A673 (cell line): ENCODE results near the gene ABCB9. TPM values are rescaled to one million over a fixed set of nuclear protein-coding genes. Genes with fewer than 3 reads are reported as not detected.
"Not testable (repeated sequence)": the region's sequence is repeated elsewhere in the genome, so short reads cannot be mapped to it uniquely, and the experiment has no call there.

Experiments used
- BruUV-seq: library from RNA; stranded (reverse); fragments of 400-500 nt; replicated peaks from 2 replicates; lab custom pipeline; 2021; lab: Mats Ljungman, UMichigan
- CTCF ChIA-PET: fragments of 300-600 bp; sonication (Branson Sonifier 250); formaldehyde crosslinking; loops from one replicate; lab custom pipeline; 2022; ENCODE audit warnings: antibody characterized with exemption; lab: Charles Lee
- POLR2A ChIA-PET: fragments of 300-600 bp; sonication (Branson Sonifier 250); formaldehyde crosslinking; loops from one replicate; lab custom pipeline; 2022; ENCODE audit warnings: antibody characterized with exemption; ENCODE audit not compliant: low non-redundant PET; lab: Charles Lee
- DNase-seq: peaks from one replicate; pipeline ENCODE4 v3.0.0-alpha.2; 2015; ENCODE audit warnings: low spot score
- H3K27ac ChIP-seq: fragments of 200-600 bp; sonication (generic); 2 replicates; pipeline ENCODE4 v1.5.1; 2016; ENCODE audit warnings: mixed run types, low read depth, mild to moderate bottlenecking, mixed read lengths, antibody characterized with exemption, low read length; ENCODE audit not compliant: poor library complexity, severe bottlenecking
- H3K27me3 ChIP-seq: fragments of 200-600 bp; sonication (generic); replicated peaks from 2 replicates; pipeline ENCODE4 v1.6.1; 2017; ENCODE audit warnings: mixed run types, low read depth, mild to moderate bottlenecking, mixed read lengths, antibody characterized with exemption, low read length; ENCODE audit not compliant: insufficient read depth, poor library complexity
- H3K36me3 ChIP-seq: fragments of 200-600 bp; sonication (generic); 2 replicates; pipeline ENCODE4 v1.6.1; 2016; ENCODE audit warnings: mixed run types, mild to moderate bottlenecking, mixed read lengths, antibody characterized with exemption, low read length; ENCODE audit not compliant: insufficient read depth, poor library complexity, severe bottlenecking
- H3K4me1 ChIP-seq: fragments of 200-600 bp; sonication (generic); 2 replicates; pipeline ENCODE4 v1.6.1; 2017; ENCODE audit warnings: mixed run types, mild to moderate bottlenecking, mixed read lengths, antibody characterized with exemption, low read length; ENCODE audit not compliant: insufficient read depth, poor library complexity, severe bottlenecking
- H3K4me3 ChIP-seq: fragments of 200-600 bp; sonication (generic); 2 replicates; pipeline ENCODE4 v1.5.1; 2016; ENCODE audit warnings: low read depth, mixed run types, mild to moderate bottlenecking, mixed read lengths, low read length; ENCODE audit not compliant: poor library complexity, severe bottlenecking
- H3K9me3 ChIP-seq: fragments of 200-600 bp; sonication (generic); 2 replicates; pipeline ENCODE4 v1.6.1; 2016; ENCODE audit warnings: mixed run types, low read depth, mild to moderate bottlenecking, mixed read lengths, antibody characterized with exemption, low read length; ENCODE audit not compliant: poor library complexity, severe bottlenecking
- CTCF ChIP-seq: fragments of 300-800, 200-600 bp; sonication (generic); conservative IDR thresholded peaks from 2 replicates; pipeline ENCODE4 v1.5.1; 2017; ENCODE audit warnings: low read depth, mild to moderate bottlenecking, antibody characterized with exemption, low read length, moderate library complexity, mixed read lengths
- EZH2 ChIP-seq: fragments of 200-600 bp; sonication (generic); IDR thresholded peaks from 2 replicates; pipeline ENCODE4 v1.6.1; 2017; ENCODE audit warnings: borderline replicate concordance, low read depth, mild to moderate bottlenecking, mixed read lengths, antibody characterized with exemption, low read length; ENCODE audit not compliant: poor library complexity, severe bottlenecking
- intact Hi-C: fragments of 100-400 bp; cut with micrococcal nuclease; formaldehyde crosslinking; loops from one replicate; pipeline ENCODE4 v1.10.0; 2022; ENCODE audit not compliant: unreplicated experiment
- total RNA-seq: library from RNA; stranded (reverse); gene quantifications from 2 replicates; pipeline ENCODE4 v1.2.3, GENCODE V29; 2021

The ABCB9 gene
- total RNA-seq, 1 experiment from 2014 or later, result 8.9 TPM

GRCh38 chr12:122942637-122943036 lies 23.6 kb downstream of the ABCB9 start:
- no TSS peak for BruUV-seq
- H3K9me3 ChIP-seq, result no peaks in the 10 kb centered on the region
- H3K4me1 ChIP-seq, result no peaks in the 10 kb centered on the region
- H3K36me3 ChIP-seq, result no peaks in the 10 kb centered on the region
- H3K4me3 ChIP-seq, result no peak overlapping the region
- no peaks in the 10 kb centered on the region for H3K27me3 ChIP-seq
- TF ChIP-seq EZH2 (no peak), CTCF (no peak)
- no peak overlapping the region for H3K27ac ChIP-seq
- ChIA-PET POLR2A (no interaction called here), CTCF (interaction anchor here (0.6 kb wide), 1 partner anchor 140 kb away, joined by 3 read pairs; no protein-coding TSS in a partner anchor)
- intact Hi-C loops, result no loop called here
- no peak for DNase-seq

DNA sequence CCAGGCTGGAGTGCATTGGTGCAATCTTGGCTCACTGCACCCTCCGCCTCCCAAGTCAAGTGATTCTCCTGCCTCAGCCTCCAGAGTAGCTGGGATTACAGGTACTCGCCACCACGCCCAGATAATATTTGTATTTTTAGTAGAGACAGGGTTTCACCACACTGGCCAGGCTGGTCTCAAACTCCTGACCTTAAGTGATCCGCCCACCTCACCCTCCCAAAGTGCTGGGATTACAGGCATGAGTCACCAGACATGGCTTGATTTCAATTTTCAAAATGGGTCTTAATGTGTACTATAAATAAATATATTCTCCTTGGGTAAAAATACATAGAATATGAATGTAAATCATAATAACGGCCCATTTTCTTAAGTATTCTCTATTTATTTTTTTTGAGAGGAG lies 24.9 kb downstream of the ABCB9 start:
- DNase-seq, H3K4me3 ChIP-seq, intact Hi-C loops, POLR2A ChIA-PET, BruUV-seq, H3K9me3 ChIP-seq, H3K27ac ChIP-seq, H3K4me1 ChIP-seq, H3K36me3 ChIP-seq, H3K27me3 ChIP-seq, CTCF ChIA-PET: not testable (repeated sequence)

- H3K9me3 ChIP-seq, result no peaks in the 10 kb centered on the region
- H3K4me1 ChIP-seq, result no peaks in the 10 kb centered on the region
- H3K4me3 ChIP-seq, result no peak overlapping the region
- POLR2A ChIA-PET, result no interaction called here
- no peak for TF ChIP-seq EZH2
- no peak for TF ChIP-seq CTCF
- DNase-seq, result no peak
- H3K36me3 ChIP-seq, result no peaks in the 10 kb centered on the region
- CTCF ChIA-PET, result no interaction called here
- no peak overlapping the region for H3K27ac ChIP-seq
- no TSS peak for BruUV-seq
- H3K27me3 ChIP-seq, result no peaks in the 10 kb centered on the region
- intact Hi-C loops, result no loop called here
These were observed 27.1 kb downstream of the ABCB9 start for GRCh38 chr12:122939125-122939524.

DNA sequence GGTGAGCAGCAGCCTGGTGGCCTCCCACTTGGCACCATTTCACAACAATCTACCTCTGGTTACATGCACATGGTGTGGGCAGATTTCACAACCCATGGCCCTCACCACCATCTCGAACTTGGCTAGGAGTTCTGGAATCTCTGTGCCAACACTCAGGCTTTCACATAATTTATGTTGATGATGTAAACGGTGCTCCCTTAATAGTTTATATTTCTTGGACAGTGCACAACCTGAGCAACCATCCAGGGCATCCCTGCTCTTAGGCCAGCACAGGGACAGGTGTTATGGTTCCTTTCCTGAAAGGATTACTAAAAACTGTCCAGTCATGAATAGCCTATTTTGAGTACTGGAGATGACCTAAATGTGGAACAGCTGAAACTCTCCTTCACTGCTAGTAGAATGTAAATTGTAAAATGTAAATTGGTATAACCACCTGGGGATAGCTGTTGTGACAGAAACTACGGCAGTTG lies 28.6 kb downstream of the ABCB9 start:
- H3K27ac ChIP-seq, result no peak overlapping the region
- CTCF ChIA-PET, result interaction anchor here (0.6 kb wide), 1 partner anchor 21 kb away, joined by 3 read pairs; no protein-coding TSS in a partner anchor
- no peak for TF ChIP-seq CTCF

More for the DNA sequence above, 28.6 kb downstream of the ABCB9 start:
- H3K4me1 ChIP-seq, result no peaks in the 10 kb centered on the region
- H3K4me3 ChIP-seq, result no peak overlapping the region
- H3K27me3 ChIP-seq, result no peaks in the 10 kb centered on the region
- no TSS peak for BruUV-seq
- no peaks in the 10 kb centered on the region for H3K36me3 ChIP-seq
- no peak for DNase-seq
- intact Hi-C loops, result no loop called here
- POLR2A ChIA-PET, result interaction anchor here (0.7 kb wide), 1 partner anchor 635 kb away, joined by 7 read pairs; no protein-coding TSS in a partner anchor
- H3K9me3 ChIP-seq, result no peaks in the 10 kb centered on the region
